Erythroblast (primary cell): ENCODE results near the gene PIGR.

Experiments used
- DNase-seq, 2 experiments: peaks; one replicate each; lab custom pipeline; 2025; lab: John Stamatoyannopoulos, UW
- GATA1 ChIP-seq: IDR thresholded peaks from 2 replicates; pipeline ENCODE4 v1.6.1; 2011; ENCODE audit warnings: low read depth, mild to moderate bottlenecking, control low read depth, low read length, moderate library complexity
- POLR2A ChIP-seq: IDR thresholded peaks from 2 replicates; pipeline ENCODE4 v1.6.1; 2011; ENCODE audit warnings: mild to moderate bottlenecking, low read length

PIGR gene

GRCh38 chr1:206903687-206904086, 42.6 kb downstream of the PIGR start:
- no peak for TF ChIP-seq GATA1
- TF ChIP-seq POLR2A, result no peak
- no peak for DNase-seq

DNA sequence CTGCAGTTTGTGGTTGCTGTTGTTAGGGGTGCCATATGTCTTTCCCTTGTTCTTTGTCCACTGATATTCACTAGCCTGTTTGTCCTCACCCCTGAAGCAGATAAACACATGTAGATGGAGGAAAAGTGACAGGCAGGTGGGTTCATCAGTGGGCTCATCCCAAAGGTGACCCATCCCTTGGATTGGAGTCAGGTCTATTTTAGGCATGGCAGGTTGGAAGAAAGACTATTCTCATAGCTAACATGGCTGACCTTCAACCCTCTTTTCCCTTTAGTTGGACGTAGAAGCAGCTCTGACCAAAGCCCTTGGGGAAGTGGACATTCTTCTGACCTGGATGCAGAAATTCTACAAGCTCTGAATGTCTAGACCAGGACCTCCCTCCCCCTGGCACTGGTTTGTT, 43.6 kb downstream of the PIGR start:
- no peak for DNase-seq
- TF ChIP-seq POLR2A (no peak), GATA1 (no peak)

DNA sequence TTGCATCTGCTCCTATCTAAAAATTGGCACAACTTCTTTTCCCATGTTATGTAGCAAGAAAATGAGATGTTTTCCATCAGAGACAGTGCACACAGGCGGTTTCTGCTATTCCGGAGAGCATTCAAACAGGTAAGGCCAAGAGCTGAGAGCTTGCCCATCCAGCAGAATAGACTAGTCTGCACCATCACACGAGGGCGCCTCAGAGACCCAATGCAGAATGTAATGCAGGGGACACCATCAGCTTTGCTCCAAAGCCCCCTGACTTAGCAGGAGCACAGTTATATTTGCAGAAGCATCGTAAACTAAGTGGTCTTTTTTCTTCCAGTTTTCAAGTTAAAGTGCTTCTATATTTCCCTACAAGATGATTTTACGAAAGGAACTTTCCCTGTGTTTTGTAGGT, 44.3 kb downstream of the PIGR start:
- no peak for TF ChIP-seq GATA1
- TF ChIP-seq POLR2A, result no peak

DNA sequence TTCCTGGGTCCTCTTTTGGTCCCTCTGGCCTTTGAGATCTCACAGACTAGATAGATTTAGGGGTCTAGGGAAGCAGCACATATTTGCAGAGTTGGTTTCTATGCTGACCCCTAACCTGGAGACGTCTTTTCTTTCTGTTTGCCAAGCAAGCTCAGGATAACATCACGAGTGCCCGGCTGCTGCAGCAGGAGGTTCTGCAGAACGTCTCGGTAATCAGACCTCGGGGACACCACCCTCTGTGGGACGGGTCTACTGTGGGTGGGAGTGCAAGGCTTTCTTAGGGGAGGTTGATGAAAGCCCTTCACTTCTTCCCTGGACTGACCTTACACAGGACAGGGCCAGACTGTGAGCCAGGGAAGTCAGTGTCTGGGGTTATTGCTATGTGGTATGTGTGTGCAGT, 46.1 kb downstream of the PIGR start:
- TF ChIP-seq GATA1 (no peak), POLR2A (no peak)

More for the DNA sequence above, 44.3 kb downstream of the PIGR start:
- DNase-seq, result no peak

GRCh38 chr1:206899717-206900116, 46.5 kb downstream of the PIGR start:
- no peak for DNase-seq
- no peak for TF ChIP-seq GATA1
- no peak for TF ChIP-seq POLR2A

More for the DNA sequence above, 46.1 kb downstream of the PIGR start:
- no peak for DNase-seq

- DNase-seq, result no peak
- no peak for TF ChIP-seq POLR2A
- TF ChIP-seq GATA1, result no peak
These were observed 47.3 kb downstream of the PIGR start for GRCh38 chr1:206898915-206899431.

- no peak for DNase-seq
- TF ChIP-seq GATA1, result no peak
- no peak for TF ChIP-seq POLR2A
These were observed 48.0 kb downstream of the PIGR start for GRCh38 chr1:206898089-206898914.

DNA sequence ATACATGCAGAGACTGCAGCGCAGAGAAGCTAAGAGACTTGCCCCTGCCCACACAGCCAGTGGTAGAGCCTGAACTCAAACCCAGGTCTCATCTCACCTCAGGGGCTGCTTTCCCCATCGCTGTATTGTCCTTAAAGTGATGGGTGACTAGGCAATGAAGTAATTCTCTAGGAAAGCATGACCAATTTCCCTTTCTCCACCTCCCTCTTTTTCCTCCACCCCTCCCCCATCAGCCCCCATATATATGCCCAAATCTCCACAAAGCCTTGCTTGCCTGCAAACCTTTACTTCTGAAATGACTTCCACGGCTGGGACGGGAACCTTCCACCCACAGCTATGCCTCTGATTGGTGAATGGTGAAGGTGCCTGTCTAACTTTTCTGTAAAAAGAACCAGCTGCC, 49.1 kb downstream of the PIGR start, which contains the start of gene IL24:
IL24 (plus strand) TSS at position 269 of the 400 bp plus-strand sequence. CDS start 390 bp downstream, outside the sequence.
- no peak for DNase-seq
- TF ChIP-seq POLR2A (no peak), GATA1 (no peak)

- no peak for DNase-seq
- TF ChIP-seq GATA1 (no peak), POLR2A (no peak)
These were observed 50.0 kb downstream of the PIGR start for GRCh38 chr1:206896261-206896660.

GRCh38 chr1:206895837-206896242, 50.4 kb downstream of the PIGR start:
- TF ChIP-seq GATA1, result no peak
- TF ChIP-seq POLR2A, result no peak
- DNase-seq, result no peak

DNA sequence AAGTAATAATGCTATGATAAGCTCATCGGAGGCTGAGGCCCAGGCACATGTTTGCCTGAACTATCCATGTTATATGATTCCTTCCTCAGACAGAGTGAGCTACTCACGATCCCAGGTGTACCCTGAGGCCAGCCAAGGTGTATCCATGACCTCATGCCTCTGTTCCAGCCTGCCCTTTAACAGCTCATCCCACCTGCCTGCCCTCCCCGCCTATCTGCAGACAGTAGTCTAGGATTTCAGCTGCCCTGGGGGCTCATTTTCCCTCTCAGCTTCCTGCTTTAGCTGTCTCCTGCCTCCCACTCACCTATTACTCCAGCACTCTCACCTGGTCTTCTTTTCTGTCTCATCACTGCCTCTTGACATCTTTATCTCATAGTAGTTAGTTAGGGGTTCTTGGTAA, 50.9 kb downstream of the PIGR start:
- DNase-seq, result no peak
- TF ChIP-seq POLR2A (no peak), GATA1 (no peak)

- TF ChIP-seq GATA1, result no peak
- no peak for DNase-seq
These were observed 52.9 kb downstream of the PIGR start for GRCh38 chr1:206893380-206893779.

DNA sequence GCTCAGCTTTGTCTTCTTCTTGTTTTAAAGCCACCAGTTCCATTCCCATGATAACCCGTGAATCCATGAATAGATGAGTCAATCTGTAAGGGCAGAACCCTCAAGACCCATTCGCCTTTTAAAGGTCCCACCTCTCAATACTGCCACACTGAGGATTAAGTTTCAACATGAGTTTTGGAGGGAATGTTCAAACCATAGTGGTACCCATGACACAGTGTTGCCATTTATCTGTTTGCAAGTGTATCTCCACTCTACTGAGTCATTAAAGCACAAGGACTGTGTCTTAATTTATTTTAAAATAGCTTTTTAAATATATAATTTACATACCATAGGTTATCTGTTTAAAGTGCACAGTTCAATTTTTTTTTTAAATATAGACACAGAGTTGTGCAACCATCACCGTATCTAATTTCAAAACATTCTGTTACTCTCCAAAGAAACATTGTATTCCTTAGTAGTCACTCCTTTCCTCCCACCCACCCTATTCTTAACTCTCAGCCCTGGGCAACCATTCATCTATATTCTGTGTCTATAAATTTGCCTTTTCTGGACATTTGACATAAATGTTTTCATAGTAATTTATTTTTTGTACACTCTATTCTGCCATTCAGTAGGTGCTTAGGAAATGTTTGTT, 53.8 kb downstream of the PIGR start:
- DNase-seq, result no peak
- TF ChIP-seq GATA1 (no peak), POLR2A (no peak)

DNA sequence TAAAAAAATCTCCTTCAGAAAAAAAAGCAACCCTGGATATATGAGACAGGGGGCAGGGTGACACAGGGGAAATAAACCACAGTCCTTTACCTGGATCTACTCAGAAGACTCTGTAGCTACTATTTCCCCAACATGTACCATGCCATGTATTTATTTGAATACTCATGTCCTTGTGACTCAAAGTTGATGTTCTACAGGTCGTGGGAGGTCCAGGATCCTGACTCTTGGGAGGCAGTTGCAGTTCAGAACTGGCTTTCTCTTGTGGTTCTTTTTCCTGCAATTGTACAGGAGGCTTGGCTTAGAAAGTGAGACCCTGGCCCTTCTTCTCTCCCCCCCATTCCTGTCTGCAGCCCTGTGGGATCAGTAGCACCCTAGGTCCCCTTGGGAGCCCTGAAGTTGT, 54.9 kb downstream of the PIGR start:
- no peak for DNase-seq
- TF ChIP-seq POLR2A (no peak), GATA1 (no peak)
